Mammary epithelial cell (primary cell): ENCODE results near the gene EEF1AKMT1.

Source experiments
- CTCF ChIP-seq, 2 donors: IDR thresholded peaks in 1 of 2; conservative IDR thresholded peaks in 1 of 2; 2 replicates each; pipeline ENCODE4 v1.5.1; 2011 to 2012; ENCODE audit warnings: inconsistent platforms in 2 of 2, low read length in 2 of 2, mild to moderate bottlenecking in 2 of 2, control low read depth in 1 of 2, low read depth in 1 of 2; ENCODE audit not compliant: insufficient read depth in 1 of 2; ENCODE audit errors: extremely low read depth in 1 of 2
- EZH2 ChIP-seq: IDR thresholded peaks from 2 replicates; pipeline ENCODE4 v1.6.1; 2012; ENCODE audit warnings: low read length, inconsistent platforms, borderline replicate concordance

- TF ChIP-seq EZH2, result no peak
- TF ChIP-seq CTCF (conservative IDR thresholded peaks at IDR 0.05 in 1 of 2, IDR thresholded peaks at IDR 0.05 in 1 of 2; ENCODE audit: extremely low read depth in 1 of 2, insufficient read depth in 1 of 2, low read depth in 1 of 2, low read length in 2 of 2), result peak in 1 of 2 donors; percentile 4
These were observed 52.1 kb downstream of the EEF1AKMT1 start for GRCh38 chr13:20721454-20722357.
